Thyroid gland (tissue), 4 donors: ENCODE results near the gene CAPN5.

Source experiments
- POLR2A ChIP-seq, 2 donors: fragments of 450-650 bp; IDR thresholded peaks; one replicate each; pipeline ENCODE4 v1.6.1; 2017; ENCODE audit warnings: antibody characterized with exemption in 2 of 2, mild to moderate bottlenecking in 2 of 2, moderate library complexity in 1 of 2
- TF ChIP-seq, protein P1 (sequence below), 6 experiments: fragments of 200-600 bp in 3 of 6; fragments of 450-650 bp in 3 of 6; sonication (generic) in 3 of 6; IDR thresholded peaks; one replicate each; pipeline ENCODE4 v1.5.1; 2016 to 2019; ENCODE audit warnings: antibody characterized with exemption in 6 of 6, mild to moderate bottlenecking in 2 of 6, inconsistent platforms in 1 of 6, moderate library complexity in 1 of 6

- TF ChIP-seq, protein P1, sequence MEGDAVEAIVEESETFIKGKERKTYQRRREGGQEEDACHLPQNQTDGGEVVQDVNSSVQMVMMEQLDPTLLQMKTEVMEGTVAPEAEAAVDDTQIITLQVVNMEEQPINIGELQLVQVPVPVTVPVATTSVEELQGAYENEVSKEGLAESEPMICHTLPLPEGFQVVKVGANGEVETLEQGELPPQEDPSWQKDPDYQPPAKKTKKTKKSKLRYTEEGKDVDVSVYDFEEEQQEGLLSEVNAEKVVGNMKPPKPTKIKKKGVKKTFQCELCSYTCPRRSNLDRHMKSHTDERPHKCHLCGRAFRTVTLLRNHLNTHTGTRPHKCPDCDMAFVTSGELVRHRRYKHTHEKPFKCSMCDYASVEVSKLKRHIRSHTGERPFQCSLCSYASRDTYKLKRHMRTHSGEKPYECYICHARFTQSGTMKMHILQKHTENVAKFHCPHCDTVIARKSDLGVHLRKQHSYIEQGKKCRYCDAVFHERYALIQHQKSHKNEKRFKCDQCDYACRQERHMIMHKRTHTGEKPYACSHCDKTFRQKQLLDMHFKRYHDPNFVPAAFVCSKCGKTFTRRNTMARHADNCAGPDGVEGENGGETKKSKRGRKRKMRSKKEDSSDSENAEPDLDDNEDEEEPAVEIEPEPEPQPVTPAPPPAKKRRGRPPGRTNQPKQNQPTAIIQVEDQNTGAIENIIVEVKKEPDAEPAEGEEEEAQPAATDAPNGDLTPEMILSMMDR (IDR thresholded peaks at IDR 0.05) = no peak
- no peak for TF ChIP-seq POLR2A (IDR thresholded peaks at IDR 0.05)
Observed at GRCh38 chr11:77124041-77124440, 57.3 kb downstream of the CAPN5 start.
